Measurements from ENCODE around the gene RASGRF2. TPM values are rescaled to one million over a fixed set of nuclear protein-coding genes. Genes with fewer than 3 reads are reported as not detected.

Gene RASGRF2
- total RNA-seq, 1 experiment from 2014 or later = 0.18 TPM

GRCh38 chr5:81249240-81249639, 289.1 kb downstream of the RASGRF2 start:
- ChIA-PET POLR2A (ENCODE audit: unreplicated experiment) (no interaction called here), CTCF (no interaction called here)
- no peaks in the 10 kb centered on the region for H3K9me2 ChIP-seq (replicated peaks; ENCODE audit: low read length)
- H3K9ac ChIP-seq (ENCODE audit: low read length) = no peak overlapping the region
- no peaks in the 10 kb centered on the region for H3K79me2 ChIP-seq (ENCODE audit: low read length)
- peaks cover 17% of the 10 kb centered on the region for H3K4me1 ChIP-seq (ENCODE audit: insufficient read depth, low read length)
- no peak overlapping the region for H3K4me2 ChIP-seq (ENCODE audit: low read length)
- no peaks in the 10 kb centered on the region for H4K20me1 ChIP-seq (ENCODE audit: low read length)
- H3K27ac ChIP-seq (ENCODE audit: low read length) = no peak overlapping the region
- no peaks in the 10 kb centered on the region for H3K36me3 ChIP-seq (ENCODE audit: low read depth, low read length)
- no peaks in the 10 kb centered on the region for H3K27me3 ChIP-seq (ENCODE audit: low read length)
- no peak for ATAC-seq
- H2AFZ ChIP-seq (ENCODE audit: low read length) = no peak overlapping the region
- no peaks in the 10 kb centered on the region for H3K9me3 ChIP-seq (ENCODE audit: low read length)
- intact Hi-C loops (cut with micrococcal nuclease) = no loop called here
- H3F3A ChIP-seq (ENCODE audit: low read length, unreplicated experiment) = no peaks in the 10 kb centered on the region
- TF ChIP-seq, protein P1, sequence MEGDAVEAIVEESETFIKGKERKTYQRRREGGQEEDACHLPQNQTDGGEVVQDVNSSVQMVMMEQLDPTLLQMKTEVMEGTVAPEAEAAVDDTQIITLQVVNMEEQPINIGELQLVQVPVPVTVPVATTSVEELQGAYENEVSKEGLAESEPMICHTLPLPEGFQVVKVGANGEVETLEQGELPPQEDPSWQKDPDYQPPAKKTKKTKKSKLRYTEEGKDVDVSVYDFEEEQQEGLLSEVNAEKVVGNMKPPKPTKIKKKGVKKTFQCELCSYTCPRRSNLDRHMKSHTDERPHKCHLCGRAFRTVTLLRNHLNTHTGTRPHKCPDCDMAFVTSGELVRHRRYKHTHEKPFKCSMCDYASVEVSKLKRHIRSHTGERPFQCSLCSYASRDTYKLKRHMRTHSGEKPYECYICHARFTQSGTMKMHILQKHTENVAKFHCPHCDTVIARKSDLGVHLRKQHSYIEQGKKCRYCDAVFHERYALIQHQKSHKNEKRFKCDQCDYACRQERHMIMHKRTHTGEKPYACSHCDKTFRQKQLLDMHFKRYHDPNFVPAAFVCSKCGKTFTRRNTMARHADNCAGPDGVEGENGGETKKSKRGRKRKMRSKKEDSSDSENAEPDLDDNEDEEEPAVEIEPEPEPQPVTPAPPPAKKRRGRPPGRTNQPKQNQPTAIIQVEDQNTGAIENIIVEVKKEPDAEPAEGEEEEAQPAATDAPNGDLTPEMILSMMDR (conservative IDR thresholded peaks at IDR 0.05; ENCODE audit: low read depth, low read length) = no peak
- TF ChIP-seq EZH2 (IDR thresholded peaks at IDR 0.05; ENCODE audit: low read length, unreplicated experiment) (no peak), EZH2phosphoT487 (IDR thresholded peaks at IDR 0.05; ENCODE audit: borderline replicate concordance, low read length) (no peak)
- no peak overlapping the region for H3K4me3 ChIP-seq (ENCODE audit: low read length)
- DNase-seq = no peak
- no TSS peak for BruUV-seq (replicated peaks)

DNA sequence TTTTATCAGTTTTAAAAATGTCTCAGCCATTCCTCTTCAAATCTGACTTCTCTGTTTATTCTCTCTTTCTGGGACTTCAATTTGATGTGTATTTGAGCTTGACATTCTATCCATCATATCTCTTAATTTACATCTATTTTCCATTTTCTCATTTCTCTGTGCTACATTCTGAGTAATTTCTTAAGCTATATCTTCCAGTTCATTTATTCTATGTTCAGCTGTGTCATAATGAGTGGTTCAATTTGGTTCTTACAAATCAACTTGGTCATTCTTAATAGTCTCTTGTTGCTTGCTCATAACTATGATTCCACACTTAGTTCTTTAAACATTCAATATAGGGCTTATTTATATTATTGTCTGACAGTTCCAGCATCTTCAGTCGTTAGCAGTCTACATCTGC, 289.8 kb downstream of the RASGRF2 start:
- H3K9me2 ChIP-seq (replicated peaks; ENCODE audit: low read length) = no peaks in the 10 kb centered on the region
- ChIA-PET POLR2A (ENCODE audit: unreplicated experiment) (no interaction called here), CTCF (interaction anchor here (0.6 kb wide), 1 partner anchor 49 kb away, joined by 3 read pairs; no protein-coding TSS in a partner anchor)
- H3K36me3 ChIP-seq (ENCODE audit: low read depth, low read length) = no peaks in the 10 kb centered on the region
- H2AFZ ChIP-seq (ENCODE audit: low read length) = no peak overlapping the region
- no peak for DNase-seq
- H3F3A ChIP-seq (ENCODE audit: low read length, unreplicated experiment) = no peaks in the 10 kb centered on the region
- no TSS peak for BruUV-seq (replicated peaks)
- peaks cover 15% of the 10 kb centered on the region for H3K4me1 ChIP-seq (ENCODE audit: insufficient read depth, low read length)
- intact Hi-C loops (cut with micrococcal nuclease) = no loop called here
- H3K4me2 ChIP-seq (ENCODE audit: low read length) = no peak overlapping the region
- ATAC-seq = no peak
- H3K9me3 ChIP-seq (ENCODE audit: low read length) = no peaks in the 10 kb centered on the region
- H3K4me3 ChIP-seq (ENCODE audit: low read length) = no peak overlapping the region
- no peak overlapping the region for H3K27ac ChIP-seq (ENCODE audit: low read length)
- no peaks in the 10 kb centered on the region for H3K79me2 ChIP-seq (ENCODE audit: low read length)
- no peaks in the 10 kb centered on the region for H3K27me3 ChIP-seq (ENCODE audit: low read length)
- no peaks in the 10 kb centered on the region for H4K20me1 ChIP-seq (ENCODE audit: low read length)
- no peak for TF ChIP-seq EZH2 (IDR thresholded peaks at IDR 0.05; ENCODE audit: low read length, unreplicated experiment)
- no peak for TF ChIP-seq EZH2phosphoT487 (IDR thresholded peaks at IDR 0.05; ENCODE audit: borderline replicate concordance, low read length)
- TF ChIP-seq, protein P1 (conservative IDR thresholded peaks at IDR 0.05; ENCODE audit: low read depth, low read length) = no peak
- no peak overlapping the region for H3K9ac ChIP-seq (ENCODE audit: low read length)

GRCh38 chr5:81251922-81252321, 291.8 kb downstream of the RASGRF2 start:
- no peaks in the 10 kb centered on the region for H3K27me3 ChIP-seq (ENCODE audit: low read length)
- H2AFZ ChIP-seq (ENCODE audit: low read length) = no peak overlapping the region
- H3F3A ChIP-seq (ENCODE audit: low read length, unreplicated experiment) = no peaks in the 10 kb centered on the region
- POLR2A ChIA-PET (ENCODE audit: unreplicated experiment) = no interaction called here
- ATAC-seq = no peak
- no TSS peak for BruUV-seq (replicated peaks)
- no peaks in the 10 kb centered on the region for H4K20me1 ChIP-seq (ENCODE audit: low read length)
- H3K9ac ChIP-seq (ENCODE audit: low read length) = no peak overlapping the region
- no peak overlapping the region for H3K4me2 ChIP-seq (ENCODE audit: low read length)
- 0 out of 2 replicates have a peak, but pooled peaks cover 3% of the 10 kb centered on the region for H3K4me1 ChIP-seq (ENCODE audit: insufficient read depth, low read length)
- DNase-seq = no peak
- H3K9me2 ChIP-seq (replicated peaks; ENCODE audit: low read length) = no peaks in the 10 kb centered on the region
- CTCF ChIA-PET = no interaction called here
- no peaks in the 10 kb centered on the region for H3K79me2 ChIP-seq (ENCODE audit: low read length)
- no peak overlapping the region for H3K27ac ChIP-seq (ENCODE audit: low read length)
- TF ChIP-seq, protein P1 (conservative IDR thresholded peaks at IDR 0.05; ENCODE audit: low read depth, low read length) = no peak
- TF ChIP-seq EZH2 (IDR thresholded peaks at IDR 0.05; ENCODE audit: low read length, unreplicated experiment) = no peak
- TF ChIP-seq EZH2phosphoT487 (IDR thresholded peaks at IDR 0.05; ENCODE audit: borderline replicate concordance, low read length) = no peak
- H3K4me3 ChIP-seq (ENCODE audit: low read length) = no peak overlapping the region
- H3K9me3 ChIP-seq (ENCODE audit: low read length) = no peaks in the 10 kb centered on the region
- H3K36me3 ChIP-seq (ENCODE audit: low read depth, low read length) = no peaks in the 10 kb centered on the region
- intact Hi-C loops (cut with micrococcal nuclease) = no loop called here

Data from PC-3 (cell line).